Endothelial cell of umbilical vein (primary cell): ENCODE data around the gene PPIL1. TPM values are rescaled to one million over a fixed set of nuclear protein-coding genes. Genes with fewer than 3 reads are reported as not detected.

Experiments
- BruUV-seq: library from RNA; stranded (reverse); fragments of 400-500 nt; replicated peaks from 2 replicates; lab custom pipeline; 2021; lab: Mats Ljungman, UMichigan
- CTCF ChIA-PET: fragments of 300-600, 350-600 bp; sonication (Branson Sonifier 250); formaldehyde crosslinking; loops from one replicate; lab custom pipeline; 2021; ENCODE audit warnings: antibody characterized with exemption, inconsistent platforms; lab: Charles Lee
- POLR2A ChIA-PET: fragments of 300-600, 350-600 bp; sonication (Branson Sonifier 250); formaldehyde crosslinking; loops from one replicate; lab custom pipeline; 2021; ENCODE audit warnings: antibody characterized with exemption, inconsistent platforms; lab: Charles Lee
- DNase-seq: peaks from one replicate; pipeline ENCODE4 v3.0.0-alpha.2; 2011; ENCODE audit warnings: low read depth, low spot score
- FAIRE-seq: peaks from 2 replicates; lab custom pipeline; 2011; peaks lifted over from hg19 to GRCh38; lab: Jason Lieb, UNC
- H2AFZ ChIP-seq: 2 replicates; pipeline ENCODE4 v1.6.0; 2012; ENCODE audit warnings: low read depth, low read length, control low read depth, inconsistent platforms
- H3K27ac ChIP-seq: 2 replicates; pipeline ENCODE4 v1.5.1; 2011; ENCODE audit warnings: low read depth, mild to moderate bottlenecking, control low read depth, low read length, moderate library complexity; ENCODE audit not compliant: insufficient read depth
- H3K27me3 ChIP-seq, 2 experiments: 2 replicates each; pipeline versions ENCODE4 v1.6.0 to v1.6.1; 2011; ENCODE audit warnings: low read length in 2 of 2, mixed read lengths in 1 of 2; ENCODE audit not compliant: control insufficient read depth in 2 of 2, insufficient read depth in 2 of 2
- H3K36me3 ChIP-seq, 2 experiments: 2 replicates in 1 of 2; 3 replicates in 1 of 2; pipeline ENCODE4 v1.5.1; 2011; ENCODE audit warnings: low read length in 2 of 2, mild to moderate bottlenecking in 1 of 2, moderate library complexity in 1 of 2; ENCODE audit not compliant: control insufficient read depth in 2 of 2, insufficient read depth in 2 of 2; ENCODE audit errors: extremely low read depth in 1 of 2
- H3K4me1 ChIP-seq: 3 replicates; pipeline ENCODE4 v1.5.1; 2011; ENCODE audit warnings: mild to moderate bottlenecking, low read length; ENCODE audit not compliant: control insufficient read depth, insufficient read depth; ENCODE audit errors: extremely low read depth
- H3K4me2 ChIP-seq: 2 replicates; pipeline ENCODE4 v1.6.1; 2011; ENCODE audit warnings: low read length, control low read depth, mixed read lengths; ENCODE audit not compliant: insufficient read depth
- H3K4me3 ChIP-seq, 3 experiments: fragments of 200-600 bp in 1 of 3; sonication (generic), shearing (Covaris generic) in 1 of 3; replicated peaks in 1 of 3; 2 replicates each; pipeline ENCODE4 v1.5.1; 2011 to 2016; ENCODE audit warnings: control low read depth in 3 of 3, low read length in 3 of 3, mild to moderate bottlenecking in 2 of 3, inconsistent platforms in 1 of 3, low read depth in 1 of 3, moderate library complexity in 1 of 3; ENCODE audit not compliant: insufficient read depth in 1 of 3
- H3K79me2 ChIP-seq: 2 replicates; pipeline ENCODE4 v1.6.0; 2012; ENCODE audit warnings: low read length, inconsistent platforms; ENCODE audit not compliant: control insufficient read depth, insufficient read depth
- H3K9ac ChIP-seq: replicated peaks from 2 replicates; pipeline ENCODE3; 2011; ENCODE audit warnings: low read length, control low read depth; ENCODE audit not compliant: insufficient read depth; ENCODE audit errors: extremely low read depth
- H3K9me1 ChIP-seq: replicated peaks from 3 replicates; pipeline ENCODE4 v1.6.0; 2011; ENCODE audit warnings: mild to moderate bottlenecking, low read length; ENCODE audit not compliant: control insufficient read depth, insufficient read depth; ENCODE audit errors: extremely low read depth
- H3K9me3 ChIP-seq: replicated peaks from 2 replicates; pipeline ENCODE4 v1.5.1; 2012; ENCODE audit warnings: low read length, inconsistent platforms; ENCODE audit not compliant: control insufficient read depth, insufficient read depth
- H4K20me1 ChIP-seq: replicated peaks from 2 replicates; pipeline ENCODE3; 2011; ENCODE audit warnings: mild to moderate bottlenecking, low read length; ENCODE audit not compliant: control insufficient read depth, insufficient read depth; ENCODE audit errors: extremely low read depth
- EZH2 ChIP-seq: IDR thresholded peaks from 2 replicates; pipeline ENCODE4 v1.6.1; 2012; ENCODE audit warnings: borderline replicate concordance, low read depth, mild to moderate bottlenecking, moderate library complexity, low read length, inconsistent platforms; ENCODE audit not compliant: severe bottlenecking
- FOS ChIP-seq: IDR thresholded peaks from 2 replicates; pipeline ENCODE4 v1.6.1; 2011; ENCODE audit warnings: mild to moderate bottlenecking, low read length, moderate library complexity, borderline replicate concordance; ENCODE audit not compliant: insufficient read depth
- GATA2 ChIP-seq: IDR thresholded peaks from 2 replicates; pipeline ENCODE4 v1.7.0; 2011; ENCODE audit warnings: low read depth, mild to moderate bottlenecking, moderate library complexity, mixed read lengths, low read length; ENCODE audit not compliant: insufficient read length, insufficient read depth
- JUN ChIP-seq: IDR thresholded peaks from 2 replicates; pipeline ENCODE4 v1.6.1; 2011; ENCODE audit warnings: borderline replicate concordance, low read depth; ENCODE audit not compliant: insufficient read length, insufficient read depth
- MAX ChIP-seq: IDR thresholded peaks from 2 replicates; pipeline ENCODE4 v1.6.1; 2011; ENCODE audit not compliant: insufficient read depth, insufficient read length
- MYC ChIP-seq: IDR thresholded peaks from one replicate; pipeline ENCODE4 v1.6.1; 2011; ENCODE audit warnings: mild to moderate bottlenecking, low read depth, low read length
- POLR2A ChIP-seq: IDR thresholded peaks from 2 replicates; pipeline ENCODE4 v1.6.1; 2012; ENCODE audit warnings: low read depth, mild to moderate bottlenecking, control low read depth, low read length
- POLR2AphosphoS5 ChIP-seq: IDR thresholded peaks from 2 replicates; pipeline ENCODE4 v1.6.1; 2012; ENCODE audit warnings: low read depth, mild to moderate bottlenecking, control low read depth, low read length, moderate library complexity; ENCODE audit not compliant: insufficient read depth
- dilution Hi-C: fragments of 300-500 bp; cut with MboI; formaldehyde crosslinking; loops from one replicate; pipeline ENCODE4 v1.15.0; 2019; ENCODE audit warnings: low sequenced_read_pairs; ENCODE audit not compliant: extremely low pct_ligation_motif_present
- intact Hi-C: fragments of 100-400 bp; cut with micrococcal nuclease; formaldehyde crosslinking; loops from one replicate; pipeline ENCODE4 v1.10.0; 2022
- polyA plus RNA-seq, 4 experiments: library from polyadenylated mRNA; depleted of rRNA in 3 of 4; stranded (reverse) in 3 of 4; unstranded in 1 of 4; fragments of >200 nt; gene quantifications; 2 replicates each; pipeline versions ENCODE4 v1.2.1 to v1.2.3, GENCODE V29; 2011 to 2012; ENCODE audit warnings: missing spikeins in 1 of 4
- total RNA-seq: library from RNA; stranded (reverse); gene quantifications from 2 replicates; pipeline ENCODE4 v1.2.3, GENCODE V29; 2021
- TF ChIP-seq, protein P1 (sequence below), 2 donors: IDR thresholded peaks; 1 replicate in 1 of 2; 2 replicates in 1 of 2; pipeline ENCODE4 v1.5.1; 2011; ENCODE audit warnings: low read length in 2 of 2, mild to moderate bottlenecking in 2 of 2, moderate library complexity in 2 of 2, control low read depth in 1 of 2, inconsistent platforms in 1 of 2, low read depth in 1 of 2; ENCODE audit not compliant: insufficient read depth in 1 of 2; ENCODE audit errors: extremely low read depth in 1 of 2

PPIL1 gene
- total and polyA plus RNA-seq, 2 donors (not counting 3 experiments of a cell fraction or from before 2014, with no cell fraction given) = 28.6 to 35.6 TPM

- Histone ChIP-seq H3K9me3 (no peaks in the 10 kb centered on the region), H3K9me1 (no peaks in the 10 kb centered on the region), H3K79me2 (peaks cover 36% of the 10 kb centered on the region), H3K27me3 (no peaks in the 10 kb centered on the region), H3K4me3 (no peak overlapping the region), H3K4me2 (no peak overlapping the region), H3K36me3 (peaks cover 4 to 6% of the 10 kb centered on the region in 2 experiments), H3K27ac (no peak overlapping the region), H3K4me1 (peaks cover 8% of the 10 kb centered on the region), H4K20me1 (no peaks in the 10 kb centered on the region), H2AFZ (no peak overlapping the region), H3K9ac (no peak overlapping the region)
- dilution Hi-C loops = no loop called here
- FAIRE-seq (no peak), DNase-seq (no peak)
- intact Hi-C loops = no loop called here
- TF ChIP-seq POLR2A = no peak
- TF ChIP-seq, protein P1, sequence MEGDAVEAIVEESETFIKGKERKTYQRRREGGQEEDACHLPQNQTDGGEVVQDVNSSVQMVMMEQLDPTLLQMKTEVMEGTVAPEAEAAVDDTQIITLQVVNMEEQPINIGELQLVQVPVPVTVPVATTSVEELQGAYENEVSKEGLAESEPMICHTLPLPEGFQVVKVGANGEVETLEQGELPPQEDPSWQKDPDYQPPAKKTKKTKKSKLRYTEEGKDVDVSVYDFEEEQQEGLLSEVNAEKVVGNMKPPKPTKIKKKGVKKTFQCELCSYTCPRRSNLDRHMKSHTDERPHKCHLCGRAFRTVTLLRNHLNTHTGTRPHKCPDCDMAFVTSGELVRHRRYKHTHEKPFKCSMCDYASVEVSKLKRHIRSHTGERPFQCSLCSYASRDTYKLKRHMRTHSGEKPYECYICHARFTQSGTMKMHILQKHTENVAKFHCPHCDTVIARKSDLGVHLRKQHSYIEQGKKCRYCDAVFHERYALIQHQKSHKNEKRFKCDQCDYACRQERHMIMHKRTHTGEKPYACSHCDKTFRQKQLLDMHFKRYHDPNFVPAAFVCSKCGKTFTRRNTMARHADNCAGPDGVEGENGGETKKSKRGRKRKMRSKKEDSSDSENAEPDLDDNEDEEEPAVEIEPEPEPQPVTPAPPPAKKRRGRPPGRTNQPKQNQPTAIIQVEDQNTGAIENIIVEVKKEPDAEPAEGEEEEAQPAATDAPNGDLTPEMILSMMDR (IDR thresholded peaks at IDR 0.05; ENCODE audit: extremely low read depth in 1 of 2, insufficient read depth in 1 of 2, low read depth in 1 of 2, low read length in 2 of 2) = no peak
- TF ChIP-seq MAX = no peak
- TF ChIP-seq MYC = no peak
- no peak for TF ChIP-seq POLR2AphosphoS5
- no peak for TF ChIP-seq EZH2
- TF ChIP-seq JUN = no peak
- no peak for TF ChIP-seq GATA2
- no peak for TF ChIP-seq FOS
- BruUV-seq = no TSS peak
- POLR2A ChIA-PET = no interaction called here
- CTCF ChIA-PET = interaction anchor here (0.9 kb wide), 1 partner anchor 102 kb away, joined by 3 read pairs; no protein-coding TSS in a partner anchor
Observed at GRCh38 chr6:36867471-36868224, 7.0 kb downstream of the PPIL1 start.
